IMR-90 (cell line): ENCODE results near the gene PCCB. TPM values are rescaled to one million over a fixed set of nuclear protein-coding genes. Genes with fewer than 3 reads are reported as not detected.

ENCODE experiments used
- ATAC-seq: fragments of 200-7000 bp; cut with Tn5 transposase; 2 replicates; pipeline ENCODE4 v1.9.1; 2020; ENCODE audit warnings: low read depth, mild to moderate bottlenecking, moderate library complexity
- BruUV-seq: library from RNA; stranded (reverse); fragments of 400-500 nt; replicated peaks from 2 replicates; lab custom pipeline; 2021; lab: Mats Ljungman, UMichigan
- CTCF ChIA-PET: fragments of 300-600 bp; formaldehyde crosslinking; extraction: SDS; loops from one replicate; lab custom pipeline; 2021; ENCODE audit warnings: antibody characterized with exemption; lab: Yijun Ruan, JAX
- POLR2A ChIA-PET: fragments of 300-600 bp; sonication (Branson Sonifier 250); formaldehyde crosslinking; loops from one replicate; lab custom pipeline; 2022; ENCODE audit warnings: antibody characterized with exemption; ENCODE audit not compliant: unreplicated experiment; lab: Charles Lee
- DNase-seq: peaks from one replicate; pipeline ENCODE4 v3.0.0; 2013
- H2AFZ ChIP-seq: replicated peaks from 2 replicates; pipeline ENCODE3; 2013; ENCODE audit warnings: low read length, mild to moderate bottlenecking; ENCODE audit not compliant: poor library complexity
- H2AK5ac ChIP-seq: 2 replicates; pipeline ENCODE4 v1.6.1; 2013; ENCODE audit warnings: low read depth, low read length, inconsistent platforms
- H2AK9ac ChIP-seq: replicated peaks from 2 replicates; pipeline ENCODE3; 2013; ENCODE audit warnings: mild to moderate bottlenecking, low read depth, low read length, moderate library complexity; ENCODE audit not compliant: poor library complexity
- H2BK120ac ChIP-seq: 2 replicates; pipeline ENCODE4 v1.6.1; 2013; ENCODE audit warnings: low read depth, low read length, inconsistent platforms
- H2BK15ac ChIP-seq: 3 replicates; pipeline ENCODE4 v1.6.1; 2013; ENCODE audit warnings: low read depth, low read length, inconsistent platforms
- H2BK20ac ChIP-seq: 2 replicates; pipeline ENCODE4 v1.6.1; 2013; ENCODE audit warnings: low read depth, mild to moderate bottlenecking, inconsistent platforms, low read length, moderate library complexity
- H2BK5ac ChIP-seq: 2 replicates; pipeline ENCODE4 v1.6.1; 2013; ENCODE audit warnings: mild to moderate bottlenecking, low read depth, low read length, inconsistent platforms; ENCODE audit not compliant: poor library complexity, severe bottlenecking
- H3K14ac ChIP-seq: replicated peaks from 2 replicates; pipeline ENCODE4 v1.6.1; 2013; ENCODE audit warnings: low read depth, low read length, inconsistent platforms
- H3K18ac ChIP-seq: 2 replicates; pipeline ENCODE4 v1.6.1; 2013; ENCODE audit warnings: low read depth, low read length, control low read depth
- H3K23ac ChIP-seq: 2 replicates; pipeline ENCODE4 v1.6.1; 2013; ENCODE audit warnings: low read depth, low read length, inconsistent platforms
- H3K27ac ChIP-seq: 2 replicates; pipeline ENCODE4 v1.5.1; 2013; ENCODE audit warnings: mild to moderate bottlenecking, control low read depth, low read length; ENCODE audit not compliant: insufficient read depth
- H3K27me3 ChIP-seq: 2 replicates; pipeline ENCODE4 v1.6.1; 2013; ENCODE audit warnings: low read length; ENCODE audit not compliant: control insufficient read depth, insufficient read depth
- H3K36me3 ChIP-seq: 2 replicates; pipeline ENCODE4 v1.6.1; 2013; ENCODE audit warnings: low read length, mixed read lengths; ENCODE audit not compliant: control insufficient read depth, insufficient read depth
- H3K4ac ChIP-seq: 2 replicates; pipeline ENCODE4 v1.6.1; 2013; ENCODE audit warnings: low read depth, low read length, inconsistent platforms
- H3K4me1 ChIP-seq: 2 replicates; pipeline ENCODE4 v1.6.1; 2013; ENCODE audit warnings: low read length, mixed read lengths; ENCODE audit not compliant: control insufficient read depth, insufficient read depth
- H3K4me2 ChIP-seq: 2 replicates; pipeline ENCODE4 v1.6.1; 2013; ENCODE audit warnings: low read depth, mild to moderate bottlenecking, control low read depth, low read length, moderate library complexity
- H3K4me3 ChIP-seq: 2 replicates; pipeline ENCODE4 v1.5.1; 2013; ENCODE audit warnings: low read depth, mild to moderate bottlenecking, control low read depth, low read length, moderate library complexity; ENCODE audit not compliant: insufficient read depth
- H3K56ac ChIP-seq: 2 replicates; pipeline ENCODE4 v1.6.1; 2013; ENCODE audit warnings: low read length, inconsistent platforms; ENCODE audit not compliant: insufficient read depth; ENCODE audit errors: extremely low read depth
- H3K79me1 ChIP-seq, 2 experiments: 2 replicates each; pipeline ENCODE4 v1.6.1; 2013; ENCODE audit warnings: low read length in 2 of 2, inconsistent platforms in 1 of 2, low read depth in 1 of 2
- H3K9ac ChIP-seq: 2 replicates; pipeline ENCODE4 v1.6.1; 2013; ENCODE audit warnings: low read depth, low read length, control low read depth
- H3K9me1 ChIP-seq: 2 replicates; pipeline ENCODE4 v1.6.1; 2013; ENCODE audit warnings: low read length, inconsistent platforms; ENCODE audit not compliant: insufficient read depth
- H3K9me3 ChIP-seq: 2 replicates; pipeline ENCODE4 v1.6.1; 2013; ENCODE audit warnings: low read length; ENCODE audit not compliant: control insufficient read depth, insufficient read depth
- H4K20me1 ChIP-seq: 2 replicates; pipeline ENCODE4 v1.6.1; 2013; ENCODE audit warnings: low read length, inconsistent platforms; ENCODE audit not compliant: insufficient read depth
- H4K5ac ChIP-seq: 2 replicates; pipeline ENCODE4 v1.6.1; 2013; ENCODE audit warnings: mild to moderate bottlenecking, low read depth, low read length, control low read depth
- H4K8ac ChIP-seq, 2 experiments: 2 replicates each; pipeline ENCODE4 v1.6.1; 2013; ENCODE audit warnings: low read depth in 2 of 2, low read length in 2 of 2, control low read depth in 1 of 2, inconsistent platforms in 1 of 2
- H4K91ac ChIP-seq: 2 replicates; pipeline ENCODE4 v1.6.1; 2013; ENCODE audit warnings: low read depth, low read length, inconsistent platforms; ENCODE audit not compliant: insufficient read depth
- BHLHE40 ChIP-seq: fragments of 150-350 bp; IDR thresholded peaks from 2 replicates; pipeline ENCODE4 v1.6.1; 2016; ENCODE audit warnings: mild to moderate bottlenecking, low read depth, low read length
- CEBPB ChIP-seq: IDR thresholded peaks from 2 replicates; pipeline ENCODE4 v1.6.1; 2012; ENCODE audit warnings: low read depth, low read length, improper control_type of control experiment
- CHD1 ChIP-seq: IDR thresholded peaks from 2 replicates; pipeline ENCODE4 v1.6.1; 2012; ENCODE audit warnings: low read depth, low read length, improper control_type of control experiment
- ELK1 ChIP-seq: fragments of 150-350 bp; IDR thresholded peaks from 2 replicates; pipeline ENCODE4 v1.6.1; 2016; ENCODE audit warnings: low read depth, mild to moderate bottlenecking, low read length, moderate library complexity, borderline replicate concordance
- FOS ChIP-seq: fragments of 150-350 bp; IDR thresholded peaks from 2 replicates; pipeline ENCODE4 v1.6.1; 2016; ENCODE audit warnings: low read depth, low read length
- MAZ ChIP-seq: IDR thresholded peaks from 2 replicates; pipeline ENCODE4 v1.6.1; 2012; ENCODE audit warnings: low read depth, mild to moderate bottlenecking, low read length, improper control_type of control experiment, moderate library complexity, borderline replicate concordance
- MXI1 ChIP-seq: IDR thresholded peaks from 2 replicates; pipeline ENCODE4 v1.6.1; 2012; ENCODE audit warnings: low read depth, mild to moderate bottlenecking, low read length, moderate library complexity, borderline replicate concordance
- NFE2L2 ChIP-seq: fragments of 150-350 bp; IDR thresholded peaks from 2 replicates; pipeline ENCODE4 v1.6.1; 2016; ENCODE audit warnings: low read depth, mild to moderate bottlenecking, low read length
- POLR2A ChIP-seq: IDR thresholded peaks from 2 replicates; pipeline ENCODE4 v1.6.1; 2012; ENCODE audit warnings: mild to moderate bottlenecking, low read depth, low read length
- RAD21 ChIP-seq: IDR thresholded peaks from 2 replicates; pipeline ENCODE4 v1.6.1; 2012; ENCODE audit warnings: low read length, improper control_type of control experiment
- RFX5 ChIP-seq: IDR thresholded peaks from 2 replicates; pipeline ENCODE4 v1.8.0; 2012; ENCODE audit warnings: low read depth, mild to moderate bottlenecking, low read length, moderate library complexity
- WGBS, 2 experiments: methylation state at CpG; one replicate each; pipeline versions ENCODE4 v1.1.5 to v1.1.7; 2013; ENCODE audit warnings: missing lambda C conversion rate in 2 of 2; ENCODE audit not compliant: insufficient read length in 1 of 2; ENCODE audit errors: extremely low coverage in 2 of 2; 5-methylcytosine and 5-hydroxymethylcytosine counted together
- dilution Hi-C: fragments of 300-500 bp; cut with HindIII; formaldehyde crosslinking; loops from one replicate; pipeline ENCODE4 v1.14.3; 2018; ENCODE audit warnings: low sequenced_read_pairs; ENCODE audit not compliant: unreplicated experiment
- in situ Hi-C: fragments of 300-500 bp; cut with MboI; formaldehyde crosslinking; loops from 3 replicates; pipeline ENCODE4 v1.14.3; 2019; ENCODE audit warnings: low sequenced_read_pairs, inconsistent platforms, mixed read lengths
- intact Hi-C: fragments of 100-400 bp; cut with micrococcal nuclease; formaldehyde crosslinking; loops from 2 replicates; pipeline ENCODE4 v1.10.0; 2022
- polyA plus RNA-seq, 3 experiments: library from polyadenylated mRNA; depleted of rRNA; stranded (reverse); fragments of >200 nt; gene quantifications; 2 replicates each; pipeline ENCODE4 v1.2.3, GENCODE V29; 2012; ENCODE audit warnings: low replicate concordance in 1 of 3
- total RNA-seq: library from RNA; depleted of rRNA; stranded (reverse); fragments of >200 nt; gene quantifications from 2 replicates; pipeline ENCODE4 v1.2.3, GENCODE V29; 2012
- TF ChIP-seq, protein P1 (sequence below): fragments of 150-350 bp; IDR thresholded peaks from 2 replicates; pipeline ENCODE4 v1.6.1; 2017; ENCODE audit warnings: mild to moderate bottlenecking, antibody characterized with exemption, low read length, low read depth
- TF ChIP-seq, protein P2 (sequence below): conservative IDR thresholded peaks from 2 replicates; pipeline ENCODE4 v1.5.1; 2012; ENCODE audit warnings: mild to moderate bottlenecking, low read depth, low read length, improper control_type of control experiment

PCCB gene
- total and polyA plus RNA-seq, 2 of the 4 experiments (the other 2 are of a cell fraction), result 40.5 to 76.2 TPM

- TF ChIP-seq NFE2L2, result no peak
- TF ChIP-seq RAD21, result no peak
- TF ChIP-seq, protein P1, sequence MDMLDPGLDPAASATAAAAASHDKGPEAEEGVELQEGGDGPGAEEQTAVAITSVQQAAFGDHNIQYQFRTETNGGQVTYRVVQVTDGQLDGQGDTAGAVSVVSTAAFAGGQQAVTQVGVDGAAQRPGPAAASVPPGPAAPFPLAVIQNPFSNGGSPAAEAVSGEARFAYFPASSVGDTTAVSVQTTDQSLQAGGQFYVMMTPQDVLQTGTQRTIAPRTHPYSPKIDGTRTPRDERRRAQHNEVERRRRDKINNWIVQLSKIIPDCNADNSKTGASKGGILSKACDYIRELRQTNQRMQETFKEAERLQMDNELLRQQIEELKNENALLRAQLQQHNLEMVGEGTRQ, result no peak
- no peak for TF ChIP-seq CEBPB
- TF ChIP-seq, protein P2, sequence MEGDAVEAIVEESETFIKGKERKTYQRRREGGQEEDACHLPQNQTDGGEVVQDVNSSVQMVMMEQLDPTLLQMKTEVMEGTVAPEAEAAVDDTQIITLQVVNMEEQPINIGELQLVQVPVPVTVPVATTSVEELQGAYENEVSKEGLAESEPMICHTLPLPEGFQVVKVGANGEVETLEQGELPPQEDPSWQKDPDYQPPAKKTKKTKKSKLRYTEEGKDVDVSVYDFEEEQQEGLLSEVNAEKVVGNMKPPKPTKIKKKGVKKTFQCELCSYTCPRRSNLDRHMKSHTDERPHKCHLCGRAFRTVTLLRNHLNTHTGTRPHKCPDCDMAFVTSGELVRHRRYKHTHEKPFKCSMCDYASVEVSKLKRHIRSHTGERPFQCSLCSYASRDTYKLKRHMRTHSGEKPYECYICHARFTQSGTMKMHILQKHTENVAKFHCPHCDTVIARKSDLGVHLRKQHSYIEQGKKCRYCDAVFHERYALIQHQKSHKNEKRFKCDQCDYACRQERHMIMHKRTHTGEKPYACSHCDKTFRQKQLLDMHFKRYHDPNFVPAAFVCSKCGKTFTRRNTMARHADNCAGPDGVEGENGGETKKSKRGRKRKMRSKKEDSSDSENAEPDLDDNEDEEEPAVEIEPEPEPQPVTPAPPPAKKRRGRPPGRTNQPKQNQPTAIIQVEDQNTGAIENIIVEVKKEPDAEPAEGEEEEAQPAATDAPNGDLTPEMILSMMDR, result no peak
- TF ChIP-seq FOS, result no peak
- TF ChIP-seq CHD1, result no peak
- TF ChIP-seq ELK1, result no peak
- TF ChIP-seq BHLHE40, result no peak
- TF ChIP-seq MAZ, result no peak
- TF ChIP-seq POLR2A, result no peak
- no peak for TF ChIP-seq MXI1
- no peak for TF ChIP-seq RFX5
- H2BK20ac ChIP-seq, result no peak overlapping the region
- no peaks in the 10 kb centered on the region for H3K79me1 ChIP-seq
- BruUV-seq, result no TSS peak
- H3K27me3 ChIP-seq, result no peaks in the 10 kb centered on the region
- POLR2A ChIA-PET, result no interaction called here
- no peak overlapping the region for H3K14ac ChIP-seq
- in situ Hi-C loops (no loop called here), dilution Hi-C loops (no loop called here), intact Hi-C loops (no loop called here)
- no peak overlapping the region for H2BK120ac ChIP-seq
- H2AFZ ChIP-seq, result no peak overlapping the region
- no peak overlapping the region for H2BK15ac ChIP-seq
- H3K18ac ChIP-seq, result no peak overlapping the region
- no peak overlapping the region for H3K27ac ChIP-seq
- no peaks in the 10 kb centered on the region for H3K4me1 ChIP-seq
- DNase-seq, result no peak
- no CpG with 5 or more reads among the region's 5 CpGs for WGBS, 2 experiments
- H3K4ac ChIP-seq, result no peak overlapping the region
- no peak overlapping the region for H4K5ac ChIP-seq
- no peak overlapping the region for H3K23ac ChIP-seq
- no peak overlapping the region for H3K9ac ChIP-seq
- H3K9me1 ChIP-seq, result 0 out of 2 replicates have a peak, but pooled peaks cover 2% of the 10 kb centered on the region
- H2AK9ac ChIP-seq, result no peak overlapping the region
- no peak for ATAC-seq
- no peaks in the 10 kb centered on the region for H4K20me1 ChIP-seq
- H3K9me3 ChIP-seq, result peaks cover 7% of the 10 kb centered on the region
- H3K56ac ChIP-seq, result no peak overlapping the region
- H2BK5ac ChIP-seq, result no peak overlapping the region
- CTCF ChIA-PET, result no interaction called here
- no peak overlapping the region for H3K4me3 ChIP-seq
- no peak overlapping the region for H3K4me2 ChIP-seq
- H3K36me3 ChIP-seq, result peaks cover 17% of the 10 kb centered on the region
- H4K8ac ChIP-seq, result no peak overlapping the region
- no peak overlapping the region for H2AK5ac ChIP-seq
- H4K91ac ChIP-seq, result no peak overlapping the region
These were observed 76.2 kb downstream of the PCCB start for GRCh38 chr3:136326316-136326715.
